GM12872 (cell line): ENCODE measurements around the gene DLG2.

Experiments
- TF ChIP-seq, protein P1 (sequence below): IDR thresholded peaks from 3 replicates; pipeline ENCODE4 v1.5.1; 2011; ENCODE audit warnings: low read depth, mild to moderate bottlenecking, low read length, moderate library complexity; ENCODE audit not compliant: insufficient read depth

The DLG2 gene

DNA sequence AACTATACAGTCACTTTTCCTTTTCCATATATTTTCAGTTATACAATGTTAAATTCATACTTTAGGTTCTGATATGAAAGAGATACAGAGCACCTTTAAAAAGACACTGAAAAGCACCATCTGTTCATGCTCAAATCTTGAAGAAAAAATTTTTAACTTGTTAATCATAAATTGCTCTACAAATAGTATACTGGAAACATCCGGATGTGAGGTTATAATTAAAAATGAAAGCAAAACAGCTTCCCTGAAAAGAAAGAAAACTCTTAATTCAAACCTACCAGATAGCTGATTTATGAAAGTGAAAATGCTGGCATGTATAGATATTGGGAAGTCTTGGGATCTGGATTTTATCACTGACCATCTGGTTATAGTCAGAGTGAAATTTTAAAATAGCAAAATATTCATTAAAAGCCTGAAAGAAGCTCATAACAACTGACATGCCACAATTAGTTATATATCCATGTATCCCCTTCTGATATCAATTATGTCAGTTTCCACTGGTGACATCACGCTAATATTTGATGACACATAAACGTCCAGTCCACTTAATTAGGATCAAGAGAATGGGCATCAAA lies 740.0 kb downstream of the DLG2 start:
- TF ChIP-seq, protein P1, sequence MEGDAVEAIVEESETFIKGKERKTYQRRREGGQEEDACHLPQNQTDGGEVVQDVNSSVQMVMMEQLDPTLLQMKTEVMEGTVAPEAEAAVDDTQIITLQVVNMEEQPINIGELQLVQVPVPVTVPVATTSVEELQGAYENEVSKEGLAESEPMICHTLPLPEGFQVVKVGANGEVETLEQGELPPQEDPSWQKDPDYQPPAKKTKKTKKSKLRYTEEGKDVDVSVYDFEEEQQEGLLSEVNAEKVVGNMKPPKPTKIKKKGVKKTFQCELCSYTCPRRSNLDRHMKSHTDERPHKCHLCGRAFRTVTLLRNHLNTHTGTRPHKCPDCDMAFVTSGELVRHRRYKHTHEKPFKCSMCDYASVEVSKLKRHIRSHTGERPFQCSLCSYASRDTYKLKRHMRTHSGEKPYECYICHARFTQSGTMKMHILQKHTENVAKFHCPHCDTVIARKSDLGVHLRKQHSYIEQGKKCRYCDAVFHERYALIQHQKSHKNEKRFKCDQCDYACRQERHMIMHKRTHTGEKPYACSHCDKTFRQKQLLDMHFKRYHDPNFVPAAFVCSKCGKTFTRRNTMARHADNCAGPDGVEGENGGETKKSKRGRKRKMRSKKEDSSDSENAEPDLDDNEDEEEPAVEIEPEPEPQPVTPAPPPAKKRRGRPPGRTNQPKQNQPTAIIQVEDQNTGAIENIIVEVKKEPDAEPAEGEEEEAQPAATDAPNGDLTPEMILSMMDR, result no peak

DNA sequence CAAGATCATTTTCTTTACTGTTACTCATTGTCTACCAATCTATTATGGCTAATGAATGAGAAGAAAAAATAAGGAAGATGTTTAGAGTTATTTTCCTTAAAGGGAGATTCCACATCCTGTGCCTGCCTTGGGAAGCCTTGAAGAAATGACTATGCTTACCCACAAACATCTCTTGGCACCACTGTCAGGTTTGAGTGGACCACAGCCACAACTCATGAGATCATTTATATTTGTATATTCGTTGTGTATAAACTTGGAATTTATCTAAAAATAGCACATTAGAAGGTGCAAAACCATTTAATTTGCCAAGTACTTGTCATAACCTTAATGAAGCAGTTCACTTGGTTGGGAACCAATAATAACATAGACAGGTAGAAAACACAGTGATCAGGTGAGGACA lies 740.8 kb downstream of the DLG2 start:
- TF ChIP-seq, protein P1, result no peak

DNA sequence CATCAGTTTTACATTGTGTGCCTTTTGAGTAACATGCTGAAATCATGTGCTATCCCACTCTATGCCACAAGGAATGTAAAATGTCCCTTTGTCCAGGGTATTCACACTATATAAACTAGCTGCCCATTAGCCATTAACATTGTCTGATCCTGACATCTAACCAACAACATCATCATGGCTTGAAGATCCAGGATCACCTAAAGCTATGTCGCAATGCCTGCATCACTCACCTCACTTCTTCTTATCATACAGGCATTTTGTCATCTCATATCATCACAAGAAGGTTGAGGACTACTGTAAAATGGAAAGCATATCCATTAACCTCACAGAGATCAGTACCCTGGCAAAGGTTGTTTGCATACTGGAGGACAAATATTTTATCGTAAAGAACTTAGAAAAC lies 742.3 kb downstream of the DLG2 start:
- TF ChIP-seq, protein P1, result no peak

DNA sequence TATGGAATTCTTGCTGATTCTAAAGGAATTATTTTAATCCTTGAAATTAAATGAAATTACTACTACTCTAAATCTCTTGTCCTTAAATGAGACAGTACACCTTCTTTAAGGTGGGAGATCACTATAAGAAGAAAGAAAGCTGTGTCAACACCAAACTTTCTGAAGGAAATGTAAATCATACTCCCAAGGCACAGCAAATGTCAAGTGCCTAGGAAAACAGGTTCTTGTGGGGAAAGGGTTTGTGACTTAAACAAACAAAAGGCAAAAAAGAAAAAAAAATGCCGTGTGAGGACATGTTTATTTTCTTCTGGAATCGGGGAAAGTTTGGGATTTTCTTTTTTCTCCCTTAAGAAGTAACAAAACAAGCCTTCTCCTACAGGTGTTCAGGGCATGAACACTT lies 745.1 kb downstream of the DLG2 start:
- TF ChIP-seq, protein P1, result no peak

DNA sequence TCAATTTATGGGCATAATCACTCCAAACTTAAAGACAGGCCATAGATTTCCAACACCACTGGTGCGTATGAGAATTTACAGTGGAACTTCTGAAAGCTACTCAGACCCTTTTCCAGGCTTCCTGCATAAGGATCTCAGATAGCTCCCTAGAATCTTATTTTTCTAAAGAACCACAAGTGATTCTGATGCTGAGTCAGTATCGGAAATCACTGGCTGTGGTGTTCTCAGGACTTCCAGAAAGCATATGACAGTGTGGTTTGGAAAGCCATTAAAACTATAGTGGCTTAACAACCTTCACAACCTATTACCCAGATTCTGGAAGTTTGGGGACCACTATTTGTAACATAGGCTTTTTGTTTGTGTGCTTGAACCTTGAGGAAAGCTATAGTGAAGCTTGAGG lies 756.0 kb downstream of the DLG2 start:
- TF ChIP-seq, protein P1, result no peak

DNA sequence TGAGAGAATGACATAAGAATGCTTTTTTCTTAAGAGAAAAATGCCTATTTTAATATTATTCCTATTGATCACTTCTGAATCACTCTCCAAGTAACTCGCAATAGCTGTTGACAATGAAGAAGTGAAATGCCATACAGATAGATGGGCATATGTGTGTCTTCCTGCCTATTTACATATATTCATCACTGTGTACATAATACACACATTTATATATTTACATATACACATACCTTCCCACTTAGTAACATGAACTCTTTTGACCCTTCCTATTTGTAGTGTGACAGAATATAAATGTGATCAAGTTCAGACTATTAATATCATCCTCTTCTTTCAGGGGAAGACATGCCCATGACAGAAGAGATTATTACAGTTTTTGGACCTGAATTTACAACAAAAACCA lies 756.7 kb downstream of the DLG2 start:
- TF ChIP-seq, protein P1, result no peak

DNA sequence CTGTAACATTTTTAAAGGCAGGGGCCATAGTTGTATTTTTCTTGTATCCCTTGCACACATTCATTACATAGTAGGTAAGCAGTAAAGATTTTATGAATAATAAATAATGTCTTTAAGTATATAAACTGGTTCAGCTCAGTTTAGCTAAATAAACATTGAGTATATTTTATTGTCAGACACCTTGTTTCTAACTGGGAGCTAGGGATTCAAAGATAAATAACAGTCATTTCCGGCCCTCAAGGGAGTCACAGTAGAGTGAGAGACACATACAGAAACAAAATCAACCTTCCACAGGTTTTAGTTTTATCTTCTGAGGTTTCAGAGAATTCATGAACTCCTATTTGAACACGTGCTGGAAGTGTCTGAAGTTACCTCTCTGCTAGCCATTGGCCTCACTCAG lies 760.2 kb downstream of the DLG2 start:
- TF ChIP-seq, protein P1, result no peak
